K562 (cell line): Measurements from ENCODE around the gene ARHGEF16. TPM values are rescaled to one million over a fixed set of nuclear protein-coding genes. Genes with fewer than 3 reads are reported as not detected.

Source experiments
- ATAC-seq: fragments of 200-7000 bp; cut with Tn5 transposase; 3 replicates; pipeline ENCODE4 v1.9.1; 2020; ENCODE audit warnings: moderate library complexity
- BruUV-seq: library from RNA; stranded (reverse); fragments of 400-500 nt; replicated peaks from 2 replicates; lab custom pipeline; 2021; lab: Mats Ljungman, UMichigan
- CTCF ChIA-PET: fragments of 300-600 bp; formaldehyde crosslinking; extraction: SDS; loops from one replicate; lab custom pipeline; 2021; ENCODE audit warnings: low intra/inter-chr PET ratio; lab: Yijun Ruan, JAX
- POLR2A ChIA-PET: fragments of 300-600, 350-650 bp; sonication (Branson Sonifier 250); formaldehyde crosslinking; extraction: SDS; loops from one replicate; lab custom pipeline; 2021; ENCODE audit warnings: antibody characterized with exemption, inconsistent platforms; lab: Yijun Ruan, JAX
- DNase-seq, 4 experiments: peaks; one replicate each; pipeline versions ENCODE4 v3.0.0 to v3.0.0-alpha.2; 2011 to 2018; ENCODE audit warnings: low spot score in 3 of 4, mixed read lengths in 3 of 4; ENCODE audit errors: extremely low read depth in 1 of 4
- FAIRE-seq: peaks from 2 replicates; lab custom pipeline; 2011; peaks lifted over from hg19 to GRCh38; lab: Jason Lieb, UNC
- H2AFZ ChIP-seq: 2 replicates; pipeline ENCODE4 v1.6.0; 2011; ENCODE audit warnings: low read depth, low read length, control low read depth, inconsistent platforms
- H3K27ac ChIP-seq: fragments of 200-600 bp; 3 replicates; pipeline ENCODE4 v1.8.0; 2011; ENCODE audit warnings: low read depth, mild to moderate bottlenecking, control low read depth, inconsistent platforms, low read length, moderate library complexity, mixed read lengths; ENCODE audit errors: extremely low read depth
- H3K27me3 ChIP-seq, 2 experiments: fragments of 300-600 bp in 1 of 2; 2 replicates in 1 of 2; 3 replicates in 1 of 2; pipeline versions ENCODE4 v1.6.0 to v1.8.0; 2011; ENCODE audit warnings: inconsistent platforms in 2 of 2, low read length in 2 of 2, mild to moderate bottlenecking in 1 of 2, mixed read lengths in 1 of 2, moderate library complexity in 1 of 2; ENCODE audit not compliant: control insufficient read depth in 2 of 2, insufficient read depth in 2 of 2
- H3K36me3 ChIP-seq: fragments of 300-600 bp; 3 replicates; pipeline ENCODE4 v1.8.0; 2011; ENCODE audit warnings: mild to moderate bottlenecking, low read length, inconsistent platforms; ENCODE audit not compliant: control insufficient read depth, insufficient read depth
- H3K4me1 ChIP-seq, 2 experiments: fragments of 200-600 bp in 1 of 2; replicated peaks in 1 of 2; 2 replicates in 1 of 2; 3 replicates in 1 of 2; pipeline versions ENCODE4 v1.5.1 to v1.8.0; 2011; ENCODE audit warnings: inconsistent platforms in 2 of 2, low read length in 2 of 2, mild to moderate bottlenecking in 1 of 2, mixed read lengths in 1 of 2, moderate library complexity in 1 of 2; ENCODE audit not compliant: control insufficient read depth in 2 of 2, insufficient read depth in 2 of 2
- H3K4me2 ChIP-seq: 2 replicates; pipeline ENCODE4 v1.6.1; 2011; ENCODE audit warnings: low read length, control low read depth, inconsistent platforms, mixed read lengths; ENCODE audit not compliant: insufficient read depth
- H3K4me3 ChIP-seq: fragments of 200-600 bp; sonication (generic), shearing (Covaris generic); 2 replicates; pipeline ENCODE4 v1.5.1; 2016; ENCODE audit warnings: control low read depth, inconsistent platforms
- H3K79me2 ChIP-seq: fragments of 200-600 bp; 3 replicates; pipeline ENCODE4 v1.8.0; 2011; ENCODE audit warnings: low read length, inconsistent platforms; ENCODE audit not compliant: control insufficient read depth, insufficient read depth
- H3K9ac ChIP-seq, 2 experiments: 2 replicates each; pipeline versions ENCODE4 v1.6.0 to v1.6.1; 2011; ENCODE audit warnings: low read depth in 2 of 2, low read length in 2 of 2, control low read depth in 1 of 2, inconsistent platforms in 1 of 2, mild to moderate bottlenecking in 1 of 2, mixed read lengths in 1 of 2; ENCODE audit not compliant: insufficient read depth in 1 of 2
- H3K9me1 ChIP-seq: one replicate; pipeline ENCODE4 v1.6.0; 2011; ENCODE audit warnings: inconsistent platforms, mild to moderate bottlenecking, low read length, moderate library complexity; ENCODE audit not compliant: control insufficient read depth, insufficient read depth
- H3K9me3 ChIP-seq: replicated peaks from 2 replicates; pipeline ENCODE4 v1.5.1; 2011; ENCODE audit warnings: low read depth, low read length, inconsistent platforms; ENCODE audit not compliant: control insufficient read depth, insufficient read depth
- H4K20me1 ChIP-seq: replicated peaks from 2 replicates; pipeline ENCODE4 v1.6.1; 2011; ENCODE audit warnings: low read length, inconsistent platforms, mixed read lengths; ENCODE audit not compliant: control insufficient read depth, insufficient read depth
- ADNP ChIP-seq: fragments of 200-800 bp; sonication (Bioruptor generic); IDR thresholded peaks from 2 replicates; pipeline ENCODE4 v1.6.1; 2016; ENCODE audit warnings: missing genetic modification characterization, missing compliant biosample characterization
- ASH1L ChIP-seq: fragments of 450-650 bp; IDR thresholded peaks from 2 replicates; pipeline ENCODE4 v1.6.1; 2018; ENCODE audit warnings: borderline replicate concordance, mild to moderate bottlenecking, low read depth; ENCODE audit not compliant: partially characterized antibody
- FOXK1 ChIP-seq: sonication (generic); formaldehyde crosslinking; IDR thresholded peaks from 2 replicates; pipeline ENCODE4 v1.8.0; 2022; ENCODE audit warnings: missing genetic modification reagents, mild to moderate bottlenecking, borderline replicate concordance
- FOXP4 ChIP-seq: sonication (generic); formaldehyde crosslinking; IDR thresholded peaks from 2 replicates; pipeline ENCODE4 v1.8.0; 2022; ENCODE audit warnings: mild to moderate bottlenecking, missing genetic modification reagents, borderline replicate concordance
- HDAC1 ChIP-seq, 2 experiments: fragments of 450-650 bp; IDR thresholded peaks; 2 replicates each; pipeline ENCODE4 v1.6.1; 2016 to 2017; ENCODE audit warnings: inconsistent platforms in 1 of 2, mild to moderate bottlenecking in 1 of 2, moderate library complexity in 1 of 2
- MITF ChIP-seq: IDR thresholded peaks from 2 replicates; pipeline ENCODE4 v1.6.1; 2014; ENCODE audit warnings: antibody characterized with exemption
- MTF1 ChIP-seq: fragments of 250-450 bp; sonication (Bioruptor Pico); IDR thresholded peaks from 2 replicates; pipeline ENCODE4 v1.9.0; 2021; ENCODE audit warnings: moderate library complexity, mild to moderate bottlenecking, inconsistent platforms, borderline replicate concordance
- NFRKB ChIP-seq: fragments of 450-650 bp; IDR thresholded peaks from 2 replicates; pipeline ENCODE4 v1.6.1; 2016; ENCODE audit warnings: low read depth
- SIRT6 ChIP-seq: IDR thresholded peaks from one replicate; pipeline ENCODE4 v1.6.1; 2012; ENCODE audit warnings: low read depth, mild to moderate bottlenecking, control low read depth, inconsistent platforms, low read length, moderate library complexity
- SMARCA5 ChIP-seq: fragments of 450-650 bp; IDR thresholded peaks from 2 replicates; pipeline ENCODE4 v1.6.1; 2016
- SNAPC5 ChIP-seq: fragments of 250-450 bp; sonication (Bioruptor Pico); IDR thresholded peaks from 2 replicates; pipeline ENCODE4 v1.8.0; 2021; ENCODE audit warnings: moderate library complexity, mild to moderate bottlenecking, inconsistent platforms
- TEAD2 ChIP-seq: fragments of 450-650 bp; IDR thresholded peaks from 2 replicates; pipeline ENCODE4 v1.6.1; 2016; ENCODE audit warnings: missing genetic modification characterization, control low read depth, missing compliant biosample characterization
- ZBTB33 ChIP-seq: sonication (generic); formaldehyde crosslinking; IDR thresholded peaks from 2 replicates; pipeline ENCODE4 v1.8.1; 2023; ENCODE audit warnings: mild to moderate bottlenecking, missing genetic modification reagents
- ZKSCAN3 ChIP-seq: fragments of 250-450 bp; sonication (Bioruptor Pico); IDR thresholded peaks from 2 replicates; pipeline ENCODE4 v1.4.0; 2020
- ZKSCAN8 ChIP-seq: fragments of 200-800 bp; sonication (Bioruptor generic); IDR thresholded peaks from 2 replicates; pipeline ENCODE4 v1.6.1; 2016; ENCODE audit warnings: missing genetic modification characterization, missing compliant biosample characterization
- ZNF589 ChIP-seq: fragments of 200-800 bp; sonication (Bioruptor generic); IDR thresholded peaks from 2 replicates; pipeline ENCODE4 v1.6.1; 2016; ENCODE audit warnings: low read depth, missing genetic modification characterization, missing compliant biosample characterization
- ZNF77 ChIP-seq: fragments of 250-450 bp; sonication (Bioruptor Pico); IDR thresholded peaks from 2 replicates; pipeline ENCODE4 v1.5.0; 2020
- WGBS: fragments of 100-300 bp; shearing (Covaris generic); methylation state at CpG from one replicate; pipeline ENCODE4 v1.1.6; 2016; ENCODE audit warnings: low coverage, mixed read lengths; ENCODE audit not compliant: insufficient coverage; ENCODE audit errors: missing lambda C conversion rate; 5-methylcytosine and 5-hydroxymethylcytosine counted together
- in situ Hi-C: fragments of 300-500 bp; cut with MboI; formaldehyde crosslinking; loops from 4 replicates; pipeline ENCODE4 v1.15.0; 2018; ENCODE audit warnings: inconsistent platforms, mixed read lengths
- intact Hi-C: fragments of 100-400 bp; cut with micrococcal nuclease; formaldehyde crosslinking; loops from 2 replicates; pipeline ENCODE4 v1.14.2; 2022
- polyA plus RNA-seq, 8 experiments: library from polyadenylated mRNA; depleted of rRNA in 4 of 8; stranded (reverse) in 5 of 8; unstranded in 3 of 8; fragments of >200 nt; fragmentation: Nextera tagmentation in 2 of 8; fragmentation: Illumina TruSeq in 1 of 8; extraction: Ambion mirVana in 2 of 8; extraction: Trizol in 1 of 8; gene quantifications; 2 replicates each; pipeline versions ENCODE4 v1.2.1 to v1.2.3, GENCODE V29; 2011 to 2014; ENCODE audit warnings: inconsistent platforms in 1 of 8, missing spikeins in 1 of 8
- total RNA-seq, 7 experiments: library from RNA; depleted of rRNA in 6 of 7; stranded (reverse); fragments of >200 nt in 6 of 7; fragmentation: Illumina TruSeq in 2 of 7; extraction: Trizol in 2 of 7; gene quantifications; 2 replicates each; pipeline versions ENCODE4 v1.2.1 to v1.2.3, GENCODE V29; 2011 to 2021; ENCODE audit warnings: low replicate concordance in 1 of 7

The ARHGEF16 gene
- total and polyA plus RNA-seq, 9 of the 15 experiments (the other 6 are each of a cell fraction or from before 2014, with no cell fraction given): 0.15 to 1.2 (median 0.49) TPM; not detected in 2

- TF ChIP-seq ZNF77 (CRISPR knock-in tag) (no peak), ASH1L (no peak), FOXK1 (CRISPR knock-in tag) (no peak)
Measured at GRCh38 chr1:3472906-3473305, 18.4 kb downstream of the ARHGEF16 start (continued).

- H4K20me1 ChIP-seq: peaks cover 16% of the 10 kb centered on the region; the same call in 1 of the 2 replicates
- H3K9me3 ChIP-seq: no peaks in the 10 kb centered on the region
- peaks cover 0 to 59% of the 10 kb centered on the region in 2 experiments; a peak in 3 of 5 replicates for H3K4me1 ChIP-seq
- no peak overlapping the region for H3K27ac ChIP-seq
- H3K9ac ChIP-seq: no peak overlapping the region; a peak in 1 of 4 replicates
- no peak for ATAC-seq
- no peak overlapping the region for H3K4me2 ChIP-seq
- POLR2A ChIA-PET: no interaction called here
- in situ Hi-C loops: no loop called here
- under 1% methylated on average over 20 of the region's 20 CpGs for WGBS
- H3K9me1 ChIP-seq: peaks cover 4% of the 10 kb centered on the region
- no peaks in the 10 kb centered on the region for H3K79me2 ChIP-seq
- intact Hi-C loops: no loop called here
- no peak overlapping the region for H3K4me3 ChIP-seq
- no TSS peak for BruUV-seq
- DNase-seq: no peak
- FAIRE-seq: no peak
- CTCF ChIA-PET: no interaction called here
- no peaks in the 10 kb centered on the region for H3K36me3 ChIP-seq
- H2AFZ ChIP-seq: no peak overlapping the region
- H3K27me3 ChIP-seq: peaks cover 0 to 31% of the 10 kb centered on the region in 2 experiments; a peak in 4 of 5 replicates
- TF ChIP-seq FOXP4: no peak
- no peak for TF ChIP-seq NFRKB
- no peak for TF ChIP-seq ZBTB33 (CRISPR knock-in tag)
- no peak for TF ChIP-seq SNAPC5 (CRISPR knock-in tag)
- no peak for TF ChIP-seq MITF
- no peak for TF ChIP-seq ZKSCAN8
- TF ChIP-seq HDAC1 (IDR thresholded peaks at IDR 0.05): no peak
- TF ChIP-seq ZKSCAN3: no peak
- no peak for TF ChIP-seq ZNF589 (CRISPR knock-in tag)
- TF ChIP-seq ADNP (tag): no peak
- TF ChIP-seq SIRT6: no peak
- no peak for TF ChIP-seq MTF1 (CRISPR knock-in tag)
- TF ChIP-seq SMARCA5: no peak
- no peak for TF ChIP-seq TEAD2 (tag)
Measured at GRCh38 chr1:3473381-3473844, 18.9 kb downstream of the ARHGEF16 start.
